Heart left ventricle (tissue), 16 donors: Measurements from ENCODE around the gene PSMB2. TPM values are rescaled to one million over a fixed set of nuclear protein-coding genes. Genes with fewer than 3 reads are reported as not detected.

ENCODE experiments used
- ATAC-seq, 4 donors: fragments of 200-7000 bp; cut with Tn5 transposase; one replicate each; pipeline ENCODE4 v1.9.1; 2020 to 2022; ENCODE audit warnings: moderate library complexity in 4 of 4, mild to moderate bottlenecking in 3 of 4, moderate number of reproducible peaks in 1 of 4
- DNase-seq, 5 donors: peaks; one replicate each; pipeline ENCODE4 v3.0.0-alpha.2; 2020
- H3K27ac ChIP-seq, 12 donors: fragments of 200-600 bp; sonication (generic) in 4 of 12; one replicate each; pipeline versions ENCODE4 v1.5.0 to v1.8.0; 2016 to 2022; ENCODE audit warnings: mild to moderate bottlenecking in 2 of 12
- H3K27me3 ChIP-seq, 9 donors: fragments of 200-600 bp; sonication (generic) in 2 of 9; one replicate each; pipeline versions ENCODE4 v1.5.1 to v1.8.0; 2016 to 2022; ENCODE audit warnings: mild to moderate bottlenecking in 3 of 9
- H3K36me3 ChIP-seq, 9 donors: fragments of 200-600 bp; sonication (generic) in 2 of 9; one replicate each; pipeline versions ENCODE4 v1.5.0 to v1.8.0; 2018 to 2022; ENCODE audit warnings: mild to moderate bottlenecking in 2 of 9
- H3K4me1 ChIP-seq, 12 donors: fragments of 200-600 bp; sonication (generic) in 4 of 12; one replicate each; pipeline versions ENCODE4 v1.5.0 to v1.8.0; 2016 to 2022; ENCODE audit warnings: mild to moderate bottlenecking in 3 of 12
- H3K4me3 ChIP-seq, 12 donors: fragments of 200-600 bp; sonication (generic) in 4 of 12; one replicate each; pipeline versions ENCODE4 v1.5.0 to v1.8.0; 2017 to 2022; ENCODE audit warnings: mild to moderate bottlenecking in 9 of 12, moderate library complexity in 4 of 12
- H3K9me3 ChIP-seq, 12 donors: fragments of 200-600 bp; sonication (generic) in 4 of 12; one replicate each; pipeline versions ENCODE4 v1.5.0 to v1.8.0; 2016 to 2022; ENCODE audit warnings: mild to moderate bottlenecking in 1 of 12
- POLR2A ChIP-seq, 2 donors: fragments of 450-650 bp; IDR thresholded peaks; one replicate each; pipeline ENCODE4 v1.6.1; 2017; ENCODE audit warnings: antibody characterized with exemption in 2 of 2, mild to moderate bottlenecking in 2 of 2, moderate library complexity in 2 of 2
- WGBS, 4 donors: extraction: QIAGEN DNeasy Blood & Tissue Kit in 2 of 4; methylation state at CpG; one replicate each; pipeline versions ENCODE4 v1.1.5 to v1.1.7; 2013 to 2018; 5-methylcytosine and 5-hydroxymethylcytosine counted together
- intact Hi-C, 10 donors: fragments of 100-400 bp; cut with DNase I; formaldehyde crosslinking; loops; one replicate each; pipeline versions ENCODE4 v1.11.1 to v1.14.2; 2022
- polyA plus RNA-seq, 2 donors: library from polyadenylated mRNA; stranded (reverse); fragments of 200-250 nt; gene quantifications; one replicate each; pipeline ENCODE4 v1.2.3, GENCODE V29; 2013
- total RNA-seq, 9 donors: library from RNA; depleted of rRNA in 2 of 9; stranded (reverse); fragments of >200 nt in 2 of 9; fragmentation: NEBNext Ultra II Directional in 3 of 9; extraction: Animal tissue kit (Norgen Biotek cat#: 25700) in 3 of 9; gene quantifications; one replicate each; pipeline versions ENCODE4 v1.1.0 to v1.2.4, GENCODE V29; 2016 to 2023
- TF ChIP-seq, protein P1 (sequence below), 12 donors: fragments of 200-600 bp; sonication (generic) in 4 of 12; IDR thresholded peaks; one replicate each; pipeline versions ENCODE4 v1.5.0 to v1.8.0; 2018 to 2022; ENCODE audit warnings: antibody characterized with exemption in 12 of 12, mild to moderate bottlenecking in 5 of 12
- donor health status: ischemic (EF 13 %, LVEDD 7.1; RV severe dilation, severe dysfunction).
- donor health status: healthy with polysubstance abuse.
- donor health status: DM: no; HTN: yes; CAD: no.
- donor health status: DM: no; HTN: no; CAD: no.
- donor health status: ischemic (EF 25% LVEDD 6.9; RV normal size, moderate dysfunction).
- donor health status: ischemic (EF 25% LVEDD 5.7; RV mildly dilated, moderate dysfunction).
- donor health status: healthy.
- donor health status: DM: yes; HTN: yes; CAD: no.
- donor health status: ischemic (EF 35%, LVEDD 5.7; RV mildly dilated, moderate dysfunction).
- donor health status: nonischemic (EF 11% LVEDD 7.7; RV severe dilation, severe dysfunction).
- donor health status: DM: yes; HTN: yes; CAD: no.
- donor health status: PGD.
- donor health status: ischemic (EF 29% LVEDD 5.4; RV normal size, mild dysfunction).
- donor health status: nonischemic (EF 23%, LVEDD 6.1; RV moderate dilation, normal function).

The PSMB2 gene
- total and polyA plus RNA-seq, 11 donors = 36.3 to 60.0 (median 41.7) TPM

DNA sequence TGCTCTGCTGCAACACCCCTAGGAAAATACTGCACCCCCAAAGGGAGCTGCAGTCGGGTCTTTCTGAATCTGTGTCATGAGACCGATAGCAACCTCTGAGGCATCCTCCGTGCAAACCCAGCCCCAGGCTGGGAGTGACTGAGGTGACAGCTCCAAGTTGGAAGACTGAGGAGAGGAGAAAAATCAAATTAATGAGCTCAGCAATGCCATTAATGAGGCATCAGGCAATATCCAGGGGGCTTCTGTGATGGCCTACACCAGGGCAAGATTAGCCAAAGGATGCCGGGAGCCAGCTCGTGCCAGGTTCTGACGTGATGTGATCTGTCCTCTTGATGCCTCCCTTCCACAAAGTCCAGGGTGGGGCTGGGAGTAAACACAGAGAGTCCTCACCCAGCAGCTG, 30.8 kb upstream of the PSMB2 start:
- no peaks in the 10 kb centered on the region for H3K4me1 ChIP-seq
- H3K4me3 ChIP-seq = no peak overlapping the region
- no peak overlapping the region for H3K27ac ChIP-seq
- 67 to 81% (median 77%) methylated on average over 6 of the region's 6 CpGs for WGBS, 4 donors
- H3K27me3 ChIP-seq = peaks cover 0 to 24% (median 0%) of the 10 kb centered on the region in 9 donors
- no peak for TF ChIP-seq POLR2A (IDR thresholded peaks at IDR 0.05)
- TF ChIP-seq, protein P1, sequence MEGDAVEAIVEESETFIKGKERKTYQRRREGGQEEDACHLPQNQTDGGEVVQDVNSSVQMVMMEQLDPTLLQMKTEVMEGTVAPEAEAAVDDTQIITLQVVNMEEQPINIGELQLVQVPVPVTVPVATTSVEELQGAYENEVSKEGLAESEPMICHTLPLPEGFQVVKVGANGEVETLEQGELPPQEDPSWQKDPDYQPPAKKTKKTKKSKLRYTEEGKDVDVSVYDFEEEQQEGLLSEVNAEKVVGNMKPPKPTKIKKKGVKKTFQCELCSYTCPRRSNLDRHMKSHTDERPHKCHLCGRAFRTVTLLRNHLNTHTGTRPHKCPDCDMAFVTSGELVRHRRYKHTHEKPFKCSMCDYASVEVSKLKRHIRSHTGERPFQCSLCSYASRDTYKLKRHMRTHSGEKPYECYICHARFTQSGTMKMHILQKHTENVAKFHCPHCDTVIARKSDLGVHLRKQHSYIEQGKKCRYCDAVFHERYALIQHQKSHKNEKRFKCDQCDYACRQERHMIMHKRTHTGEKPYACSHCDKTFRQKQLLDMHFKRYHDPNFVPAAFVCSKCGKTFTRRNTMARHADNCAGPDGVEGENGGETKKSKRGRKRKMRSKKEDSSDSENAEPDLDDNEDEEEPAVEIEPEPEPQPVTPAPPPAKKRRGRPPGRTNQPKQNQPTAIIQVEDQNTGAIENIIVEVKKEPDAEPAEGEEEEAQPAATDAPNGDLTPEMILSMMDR (IDR thresholded peaks at IDR 0.05) = no peak
- DNase-seq (no peak), ATAC-seq (no peak)
- no peaks in the 10 kb centered on the region for H3K36me3 ChIP-seq
- intact Hi-C loops = no loop called here
- no peaks in the 10 kb centered on the region for H3K9me3 ChIP-seq

GRCh38 chr1:35668506-35668905, 27.2 kb upstream of the PSMB2 start:
- H3K27me3 ChIP-seq = peaks cover 0 to 36% (median 0%) of the 10 kb centered on the region in 9 donors
- H3K27ac ChIP-seq = no peak overlapping the region
- intact Hi-C loops = no loop called here
- no peaks in the 10 kb centered on the region for H3K4me1 ChIP-seq
- ATAC-seq = no peak
- H3K9me3 ChIP-seq = no peaks in the 10 kb centered on the region
- DNase-seq = no peak
- WGBS, 4 donors = 72 to 82% (median 77%) methylated on average over 5 of the region's 5 CpGs
- no peaks in the 10 kb centered on the region for H3K36me3 ChIP-seq
- TF ChIP-seq, protein P1 (IDR thresholded peaks at IDR 0.05) = no peak
- TF ChIP-seq POLR2A (IDR thresholded peaks at IDR 0.05) = no peak
- H3K4me3 ChIP-seq = no peak overlapping the region

DNA sequence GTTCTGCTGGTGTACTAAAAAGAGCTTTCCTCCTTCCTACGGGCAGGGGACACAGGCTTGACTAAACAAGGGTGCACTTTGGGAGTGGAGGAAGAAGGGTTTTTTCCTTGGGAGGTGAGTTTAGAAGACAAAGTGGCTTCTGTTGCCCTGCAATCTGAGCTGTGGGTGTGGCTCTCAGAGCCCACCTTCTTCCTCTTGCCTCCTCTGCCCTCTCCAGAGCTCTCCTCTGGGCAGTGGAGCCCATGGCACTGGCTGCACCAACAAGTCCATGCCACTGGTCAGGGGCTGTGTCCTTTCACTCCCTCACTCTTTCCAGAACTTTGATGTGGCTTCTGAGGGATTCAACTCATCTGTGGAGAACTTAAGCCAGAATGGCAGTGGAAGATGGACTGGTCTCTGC, 25.6 kb upstream of the PSMB2 start:
- H3K36me3 ChIP-seq = no peaks in the 10 kb centered on the region
- 39 to 53% (median 46%) methylated on average over 1 of the region's 1 CpG for WGBS, 4 donors
- H3K9me3 ChIP-seq = no peaks in the 10 kb centered on the region
- TF ChIP-seq POLR2A (IDR thresholded peaks at IDR 0.05) = no peak
- TF ChIP-seq, protein P1 (IDR thresholded peaks at IDR 0.05) = no peak
- no peak overlapping the region for H3K4me3 ChIP-seq
- ATAC-seq (no peak), DNase-seq (no peak)
- H3K27me3 ChIP-seq = peaks cover 0 to 27% (median 0%) of the 10 kb centered on the region in 9 donors
- intact Hi-C loops = no loop called here
- H3K4me1 ChIP-seq = no peaks in the 10 kb centered on the region
- no peak overlapping the region for H3K27ac ChIP-seq

DNA sequence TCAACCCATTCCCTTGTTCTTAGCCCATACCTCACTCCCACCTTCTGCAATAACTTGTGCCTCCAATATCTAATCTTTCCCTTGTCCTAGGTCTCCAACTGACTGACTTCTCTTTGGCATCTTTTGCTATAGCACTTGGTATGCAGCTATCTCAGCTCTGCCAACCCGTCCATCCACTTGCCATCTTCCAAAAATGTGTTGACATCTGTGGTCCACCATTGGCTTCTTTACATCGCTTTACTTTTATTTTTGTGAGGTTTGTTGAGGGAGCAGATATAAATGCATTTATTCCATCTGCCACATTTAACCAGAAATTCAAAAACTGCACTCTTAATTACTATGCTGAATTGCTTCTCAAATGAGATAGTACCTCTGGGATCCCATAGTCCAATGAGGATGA, 24.9 kb upstream of the PSMB2 start:
- Histone ChIP-seq H3K9me3 (no peaks in the 10 kb centered on the region), H3K27me3 (peaks cover 0 to 24% (median 0%) of the 10 kb centered on the region in 9 donors), H3K36me3 (no peaks in the 10 kb centered on the region), H3K27ac (no peak overlapping the region), H3K4me3 (no peak overlapping the region), H3K4me1 (no peaks in the 10 kb centered on the region)
- WGBS, 4 donors = 76 to 81% (median 77%) methylated on average over 2 of the region's 2 CpGs
- TF ChIP-seq, protein P1 (IDR thresholded peaks at IDR 0.05) = no peak
- no peak for TF ChIP-seq POLR2A (IDR thresholded peaks at IDR 0.05)
- DNase-seq (no peak), ATAC-seq (no peak)
- intact Hi-C loops = no loop called here
